Glomerular visceral epithelial cell (primary cell): ENCODE data around the gene DNAH10.

Experiments
- DNase-seq: peaks from one replicate; pipeline ENCODE4 v3.0.0-alpha.2; 2016; ENCODE audit errors: extremely low spot score

DNAH10 gene, protein sequence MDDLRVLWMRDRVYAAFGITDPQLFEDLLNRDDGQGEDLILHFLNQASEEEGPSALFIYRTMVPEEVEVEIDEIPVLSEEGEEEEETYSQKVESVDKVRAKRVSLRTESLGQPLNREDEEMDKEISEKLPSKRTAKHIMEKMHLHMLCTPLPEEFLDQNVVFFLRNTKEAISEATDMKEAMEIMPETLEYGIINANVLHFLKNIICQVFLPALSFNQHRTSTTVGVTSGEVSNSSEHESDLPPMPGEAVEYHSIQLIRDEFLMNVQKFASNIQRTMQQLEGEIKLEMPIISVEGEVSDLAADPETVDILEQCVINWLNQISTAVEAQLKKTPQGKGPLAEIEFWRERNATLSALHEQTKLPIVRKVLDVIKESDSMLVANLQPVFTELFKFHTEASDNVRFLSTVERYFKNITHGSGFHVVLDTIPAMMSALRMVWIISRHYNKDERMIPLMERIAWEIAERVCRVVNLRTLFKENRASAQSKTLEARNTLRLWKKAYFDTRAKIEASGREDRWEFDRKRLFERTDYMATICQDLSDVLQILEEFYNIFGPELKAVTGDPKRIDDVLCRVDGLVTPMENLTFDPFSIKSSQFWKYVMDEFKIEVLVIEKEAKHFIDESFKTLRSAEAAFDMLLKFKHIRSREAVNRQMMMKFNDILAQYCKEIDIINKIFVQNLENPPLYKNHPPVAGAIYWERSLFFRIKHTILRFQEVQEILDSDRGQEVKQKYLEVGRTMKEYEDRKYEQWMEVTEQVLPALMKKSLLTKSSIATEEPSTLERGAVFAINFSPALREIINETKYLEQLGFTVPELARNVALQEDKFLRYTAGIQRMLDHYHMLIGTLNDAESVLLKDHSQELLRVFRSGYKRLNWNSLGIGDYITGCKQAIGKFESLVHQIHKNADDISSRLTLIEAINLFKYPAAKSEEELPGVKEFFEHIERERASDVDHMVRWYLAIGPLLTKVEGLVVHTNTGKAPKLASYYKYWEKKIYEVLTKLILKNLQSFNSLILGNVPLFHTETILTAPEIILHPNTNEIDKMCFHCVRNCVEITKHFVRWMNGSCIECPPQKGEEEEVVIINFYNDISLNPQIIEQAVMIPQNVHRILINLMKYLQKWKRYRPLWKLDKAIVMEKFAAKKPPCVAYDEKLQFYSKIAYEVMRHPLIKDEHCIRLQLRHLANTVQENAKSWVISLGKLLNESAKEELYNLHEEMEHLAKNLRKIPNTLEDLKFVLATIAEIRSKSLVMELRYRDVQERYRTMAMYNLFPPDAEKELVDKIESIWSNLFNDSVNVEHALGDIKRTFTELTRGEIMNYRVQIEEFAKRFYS (N-terminal part only)

DNA sequence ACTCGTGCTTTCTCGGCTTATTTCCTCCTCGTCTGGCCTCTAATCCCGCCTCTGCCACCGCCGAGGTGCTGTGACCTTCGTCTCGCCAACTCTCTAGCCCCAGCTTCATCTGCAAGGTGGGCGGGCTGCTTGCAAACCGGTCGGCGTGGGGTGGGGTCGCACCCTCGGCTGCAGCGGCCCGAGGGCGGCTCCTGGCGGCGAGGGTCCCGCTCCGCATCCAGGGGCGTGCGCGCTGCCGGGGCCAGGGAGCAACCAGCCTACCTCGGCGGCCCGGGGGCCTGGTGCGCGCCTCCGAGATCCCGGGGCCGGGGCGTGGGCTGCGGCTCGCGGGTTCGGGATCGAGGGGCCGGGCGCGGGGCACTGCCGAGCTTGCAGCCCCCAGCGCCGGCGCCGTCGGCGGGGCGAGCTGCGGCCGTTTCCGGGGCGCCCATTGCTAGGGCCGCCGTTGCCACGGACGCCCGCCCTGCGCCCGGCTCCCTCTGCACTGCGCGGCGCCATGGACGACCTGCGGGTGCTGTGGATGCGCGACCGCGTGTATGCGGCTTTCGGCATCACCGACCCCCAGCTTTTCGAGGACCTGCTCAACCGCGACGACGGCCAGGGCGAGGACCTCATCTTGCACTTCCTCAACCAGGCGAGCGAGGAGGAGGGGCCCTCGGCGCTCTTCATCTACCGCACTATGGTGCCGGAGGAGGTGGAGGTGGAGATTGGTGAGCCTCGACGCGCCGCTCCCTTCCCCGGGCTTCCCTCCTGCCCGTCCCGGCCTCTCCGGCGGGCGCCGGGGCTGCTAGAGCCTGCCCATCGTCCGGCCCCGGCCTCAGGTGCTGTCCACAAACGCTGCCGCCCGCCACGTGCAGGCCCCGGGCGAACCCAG lies at the start of gene DNAH10:
TSS of gene DNAH10 (plus strand) at position 461 of the 874 bp plus-strand sequence. CDS start at position 497, 36 bp downstream.
- peak; percentile 8 for DNase-seq

- DNase-seq: peak; percentile 2
Observed at GRCh38 chr12:123712780-123713319, 49.3 kb upstream of the DNAH10 start.

DNA sequence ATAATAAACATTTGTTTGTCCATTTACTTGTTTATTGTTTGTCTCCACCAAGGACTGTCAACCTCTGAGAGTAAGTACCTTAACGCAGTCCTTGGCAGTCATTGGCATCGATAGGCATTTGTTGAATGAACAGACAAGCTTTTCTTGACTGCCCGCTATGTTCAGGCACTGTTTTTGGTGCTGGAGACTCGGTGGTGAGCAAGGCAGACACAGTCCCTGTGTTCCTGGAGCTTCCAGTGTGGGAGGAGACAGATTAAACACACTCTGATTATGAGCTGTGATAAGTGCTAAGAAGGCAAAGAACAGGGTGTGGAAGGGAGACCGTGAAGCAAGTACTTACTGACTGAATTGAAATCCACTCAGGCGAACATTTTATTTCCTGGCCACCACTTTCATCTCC lies 48.7 kb upstream of the DNAH10 start:
- DNase-seq: peak; percentile 4

DNA sequence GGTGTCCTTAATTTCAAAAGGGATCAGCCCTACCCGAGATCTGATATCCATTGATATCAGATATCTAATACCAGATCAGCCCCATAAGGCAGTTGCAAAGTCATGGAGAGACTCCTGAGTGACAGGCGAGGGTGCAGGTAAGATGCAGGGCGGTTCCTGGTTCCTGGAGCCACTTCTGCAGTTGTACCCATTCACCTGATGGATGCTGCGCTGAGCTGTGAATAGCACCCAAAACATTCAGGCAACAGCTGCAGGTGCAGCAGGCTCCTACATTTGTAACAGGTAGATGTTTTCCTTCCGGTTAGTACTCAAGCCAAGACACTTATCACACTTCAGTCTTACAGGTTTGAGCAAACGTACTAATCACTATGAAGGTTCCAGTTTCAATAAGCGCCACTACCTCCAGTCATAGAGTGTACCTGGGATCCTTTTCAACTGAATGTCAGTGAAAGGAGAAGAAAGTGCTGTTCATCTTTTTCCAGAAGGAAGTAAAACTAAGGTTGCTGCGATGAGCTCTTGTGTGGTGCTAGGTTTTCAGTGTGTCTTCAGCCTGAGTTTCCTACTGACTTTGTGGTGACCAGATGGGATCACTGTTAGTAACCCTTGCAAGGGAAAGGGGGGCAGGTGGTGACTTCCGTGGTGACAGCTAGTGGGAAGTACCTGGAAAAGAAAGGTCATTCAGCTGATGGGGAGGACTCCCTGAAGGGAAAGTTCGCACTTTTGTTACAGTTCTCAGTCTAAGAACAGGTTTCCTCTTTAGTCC lies 48.1 kb upstream of the DNAH10 start:
- no peak for DNase-seq

GRCh38 chr12:123715195-123715594 lies 46.9 kb upstream of the DNAH10 start:
- no peak for DNase-seq

DNA sequence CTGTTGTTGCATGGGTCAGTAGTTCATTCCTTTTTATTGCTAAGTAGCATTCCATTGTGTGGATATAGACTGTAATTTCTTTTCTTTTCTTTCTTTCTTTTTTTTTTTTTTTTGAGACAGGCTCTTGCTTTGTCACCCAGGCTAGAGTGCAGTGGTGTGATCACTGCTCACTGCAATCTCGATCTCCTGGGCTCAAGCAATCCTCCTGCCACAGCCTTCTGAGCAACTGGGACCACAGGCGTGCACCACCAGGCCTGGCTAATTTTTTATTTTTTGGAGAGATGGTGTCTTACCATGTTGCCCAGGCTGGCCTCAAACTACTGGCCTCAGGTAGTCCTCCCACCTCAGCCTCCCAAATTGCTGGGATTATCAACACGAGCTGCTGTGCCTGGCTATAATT lies 44.8 kb upstream of the DNAH10 start:
- no peak for DNase-seq

DNA sequence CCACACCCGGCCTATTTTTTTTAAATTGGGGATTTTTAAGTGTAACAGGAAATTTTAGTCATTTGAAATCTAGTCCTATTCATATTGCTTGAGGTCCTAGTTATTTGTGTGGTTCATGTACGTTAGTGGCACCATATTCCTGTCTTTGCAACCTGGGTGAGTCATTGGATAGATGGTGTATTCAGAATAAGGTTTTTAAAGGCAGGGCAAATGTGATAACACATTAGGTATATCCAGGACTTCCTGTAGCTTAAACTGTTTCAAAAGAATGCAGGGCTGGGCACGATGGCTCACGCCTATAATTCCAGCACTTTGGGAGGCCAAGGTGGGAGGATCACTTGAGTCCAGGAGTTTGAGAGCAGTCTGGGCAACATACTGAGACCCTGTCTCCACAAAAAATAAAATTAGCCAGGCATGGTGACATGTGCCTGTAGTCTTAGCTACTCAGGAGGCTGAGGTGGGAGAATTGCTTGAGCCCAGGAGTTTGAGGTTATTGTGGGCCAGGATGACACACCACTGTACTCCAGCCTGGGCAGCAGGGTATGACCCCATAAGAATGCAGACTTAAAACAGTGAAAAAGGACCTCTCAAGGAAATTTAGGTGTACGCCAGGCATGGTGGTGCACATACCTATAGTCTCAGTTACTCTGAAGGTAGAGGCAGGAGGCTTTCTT lies 41.8 kb upstream of the DNAH10 start:
- DNase-seq: peak; percentile 9

DNA sequence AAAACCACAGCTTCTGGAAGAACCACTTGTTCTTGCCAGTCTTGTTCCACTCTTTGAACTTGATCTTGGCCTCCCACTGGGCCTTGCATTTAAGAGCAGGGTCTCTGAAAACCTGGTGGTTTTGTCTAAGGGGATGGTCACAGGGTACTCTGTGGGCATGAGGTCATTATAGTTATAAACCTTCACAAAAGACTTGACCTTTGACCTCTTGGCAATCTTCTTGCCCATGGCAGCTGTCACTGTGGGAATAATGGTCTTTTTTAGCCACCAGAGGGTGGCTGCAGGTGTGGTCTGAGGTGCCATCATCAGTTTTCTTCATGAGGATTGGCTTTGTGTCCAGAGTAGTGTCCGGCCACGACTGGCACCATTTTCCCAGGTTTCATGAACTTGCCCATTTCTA lies 40.9 kb upstream of the DNAH10 start:
- no peak for DNase-seq

DNA sequence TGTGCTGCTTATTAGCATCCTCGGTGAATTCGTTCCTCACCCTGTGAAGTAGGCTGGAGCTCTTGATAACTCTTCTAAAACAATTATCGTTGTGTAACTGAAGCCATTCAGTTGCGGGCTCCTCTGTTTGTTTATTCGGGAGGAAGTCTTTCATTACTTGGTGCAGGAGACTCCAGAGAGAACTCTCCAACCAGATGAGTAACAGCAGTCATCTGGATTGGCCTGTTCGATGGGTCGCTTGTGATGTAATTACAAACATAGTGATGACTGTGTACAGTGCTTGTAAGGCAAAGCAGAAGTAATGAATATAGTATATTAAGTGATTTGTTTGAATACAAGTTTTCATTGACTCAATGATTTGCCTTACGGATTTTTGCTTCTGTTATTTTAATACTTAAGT lies 39.1 kb upstream of the DNAH10 start:
- no peak for DNase-seq

DNA sequence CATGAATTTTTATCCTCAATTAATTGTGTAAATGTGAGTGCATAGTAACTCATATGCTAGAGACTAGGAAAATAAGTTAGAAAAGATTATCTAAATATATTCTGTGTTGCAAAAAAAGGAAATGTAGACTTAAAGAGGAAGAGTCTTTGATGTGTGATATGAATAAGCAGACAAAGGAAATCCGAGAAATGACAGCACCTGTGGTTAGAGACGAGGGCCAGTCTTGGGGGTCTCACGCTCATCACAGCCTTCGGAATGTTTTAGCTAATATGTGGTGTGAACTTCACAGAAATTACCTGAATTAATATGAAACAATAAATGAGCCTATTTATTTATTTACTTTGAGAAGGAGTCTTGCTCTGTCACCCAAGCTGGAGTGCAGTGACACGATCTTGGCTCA lies 38.3 kb upstream of the DNAH10 start:
- no peak for DNase-seq

GRCh38 chr12:123726244-123726643 lies 35.9 kb upstream of the DNAH10 start:
- DNase-seq: no peak

DNA sequence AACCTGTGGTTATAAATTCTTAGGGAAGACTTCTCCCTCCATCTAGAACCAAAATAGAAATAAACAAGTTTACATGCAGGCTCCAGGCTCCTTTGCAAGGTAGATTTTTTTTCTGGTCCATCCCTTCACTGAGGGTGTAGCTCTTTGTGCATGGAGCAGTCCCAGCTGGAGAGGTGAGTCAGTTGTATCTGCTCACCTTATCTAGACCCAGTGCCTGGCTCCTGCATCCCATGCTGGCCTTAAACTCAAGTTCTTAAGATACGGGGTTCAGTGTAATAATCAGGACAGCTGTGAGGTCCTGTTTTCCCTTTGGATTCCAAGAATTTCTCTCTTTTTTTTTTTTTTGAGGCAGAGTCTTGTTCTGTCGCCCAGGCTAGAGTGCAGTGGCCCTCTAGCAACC lies 35.1 kb upstream of the DNAH10 start:
- no peak for DNase-seq

- DNase-seq: no peak
Observed at GRCh38 chr12:123727878-123728277, 34.2 kb upstream of the DNAH10 start.

- DNase-seq: no peak
Observed at GRCh38 chr12:123731596-123731995, 30.5 kb upstream of the DNAH10 start.

- no peak for DNase-seq
Observed at GRCh38 chr12:123732251-123732650, 29.9 kb upstream of the DNAH10 start.

DNA sequence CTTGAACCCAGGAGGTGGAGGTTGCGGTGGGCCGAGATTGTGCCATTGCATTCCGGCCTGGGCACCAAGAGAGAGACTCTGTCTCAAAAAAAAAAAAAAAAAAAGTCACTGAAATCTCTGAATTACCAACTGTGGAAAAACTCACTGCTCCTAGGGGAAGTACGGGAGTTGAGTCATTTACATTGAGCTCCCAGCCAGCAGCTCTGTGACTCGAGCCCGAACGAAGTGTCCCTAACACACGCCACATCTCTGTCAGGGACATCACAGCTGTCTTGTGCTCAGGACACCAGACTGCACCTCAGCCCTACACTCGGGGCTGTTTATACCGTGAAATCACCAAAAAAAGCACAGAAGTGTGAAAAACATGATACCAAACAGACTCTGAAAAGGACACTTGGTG lies 28.9 kb upstream of the DNAH10 start:
- no peak for DNase-seq

DNA sequence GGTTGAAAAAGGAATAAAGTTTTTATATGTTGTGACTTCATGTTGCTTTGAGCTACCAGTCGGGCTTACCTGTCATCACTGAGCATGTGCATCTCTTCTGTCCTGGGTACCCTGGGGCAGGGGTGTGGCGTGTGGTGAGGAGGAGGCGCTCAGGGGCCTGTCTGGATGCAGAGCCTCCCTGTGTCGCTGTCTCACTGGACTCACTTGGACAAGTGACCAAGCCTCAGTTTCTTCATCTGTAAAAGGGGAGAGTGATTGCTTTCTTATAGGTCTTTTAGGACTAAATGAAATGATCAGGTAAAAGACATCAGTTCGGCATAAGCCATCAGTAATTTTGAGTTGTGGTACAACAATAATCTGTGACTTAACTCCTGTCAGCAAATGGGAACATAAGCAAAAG lies 27.8 kb upstream of the DNAH10 start:
- no peak for DNase-seq

DNA sequence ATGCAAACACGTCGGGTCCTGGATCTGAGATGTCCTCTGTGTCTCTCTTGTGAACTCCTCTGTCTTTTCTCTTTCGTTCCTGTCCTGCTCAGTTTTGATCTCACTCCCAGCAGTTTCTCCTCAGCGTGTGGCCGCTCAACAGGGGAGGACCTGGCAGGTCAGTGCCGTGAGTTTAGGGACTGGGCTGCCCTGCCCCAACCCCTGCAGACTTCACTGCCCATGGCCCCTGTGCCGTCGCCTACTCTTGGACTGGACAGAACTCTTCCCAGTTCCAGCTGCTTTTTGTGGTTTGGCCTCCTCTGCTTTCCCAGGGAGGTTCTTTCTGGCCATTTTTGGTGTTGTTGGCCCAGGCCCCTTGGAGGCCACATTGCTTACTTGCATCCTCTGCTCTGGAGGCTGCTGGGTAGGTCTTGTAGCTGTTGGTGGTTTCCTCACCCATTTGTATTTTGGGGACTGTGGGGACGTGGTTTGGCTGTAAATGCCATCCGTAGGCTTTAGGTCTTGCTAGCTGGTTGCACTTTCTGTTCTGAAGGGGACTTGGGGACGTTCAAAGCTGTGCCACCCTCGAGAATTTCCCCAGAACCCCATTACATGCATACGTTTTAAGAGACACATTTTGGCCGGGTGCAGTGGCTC lies 20.0 kb upstream of the DNAH10 start:
- DNase-seq: no peak

- no peak for DNase-seq
Observed at GRCh38 chr12:123743002-123743401, 19.1 kb upstream of the DNAH10 start.
